Activated CD4-positive, alpha-beta T cell treated with anti-CD3 and anti-CD28 coated beads for 1 hour (primary cell): ENCODE measurements around the gene TLE2.
A peak's percentile ranks its signal among the peaks of the same experiment; 100 is the strongest.
"Not testable (repeated sequence)": the region's sequence is repeated elsewhere in the genome, so short reads cannot be mapped to it uniquely, and the experiment has no call there.

Source experiments
- DNase-seq: peaks from one replicate; pipeline ENCODE4 v3.0.0-alpha.2; 2020

The TLE2 gene

DNA sequence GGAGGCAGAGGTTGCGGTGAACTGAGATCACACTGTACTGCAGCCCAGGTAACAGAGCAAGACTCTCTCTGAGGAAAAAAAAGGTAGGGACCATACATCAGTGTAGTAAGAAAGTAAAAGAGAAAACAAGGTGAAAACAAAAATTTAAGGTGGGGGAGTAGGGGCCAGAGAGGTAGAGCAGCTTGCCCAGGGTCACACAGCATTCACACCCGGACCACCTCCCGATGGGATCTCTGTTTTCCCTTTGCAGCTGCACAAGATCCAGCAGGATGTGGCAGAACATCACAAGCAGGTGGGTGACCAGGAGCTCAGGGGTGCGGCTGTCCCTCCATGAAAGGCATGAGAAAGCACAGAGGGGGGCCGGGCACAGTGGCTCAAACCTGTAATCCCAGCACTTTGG lies 47.2 kb downstream of the TLE2 start:
- DNase-seq, result no peak

DNA sequence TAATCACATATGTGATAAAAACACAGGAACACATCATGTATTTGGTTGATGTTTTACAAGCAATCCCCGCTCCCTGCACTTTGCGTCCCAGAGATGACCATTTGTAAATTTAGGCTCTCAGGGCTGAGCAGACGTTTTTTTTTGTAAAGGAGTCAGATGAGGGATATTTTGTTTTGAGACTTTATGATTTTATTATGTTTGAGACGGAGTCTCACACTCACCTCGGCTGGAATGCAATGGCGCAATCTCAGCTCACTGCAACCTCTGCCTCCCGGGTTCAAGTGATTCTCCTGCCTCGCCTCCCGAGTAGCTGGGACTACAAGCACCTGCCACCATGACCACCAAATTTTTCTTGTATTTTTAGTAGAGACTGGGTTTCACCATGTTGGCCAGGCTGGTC lies 50.3 kb downstream of the TLE2 start:
- no peak for DNase-seq

DNA sequence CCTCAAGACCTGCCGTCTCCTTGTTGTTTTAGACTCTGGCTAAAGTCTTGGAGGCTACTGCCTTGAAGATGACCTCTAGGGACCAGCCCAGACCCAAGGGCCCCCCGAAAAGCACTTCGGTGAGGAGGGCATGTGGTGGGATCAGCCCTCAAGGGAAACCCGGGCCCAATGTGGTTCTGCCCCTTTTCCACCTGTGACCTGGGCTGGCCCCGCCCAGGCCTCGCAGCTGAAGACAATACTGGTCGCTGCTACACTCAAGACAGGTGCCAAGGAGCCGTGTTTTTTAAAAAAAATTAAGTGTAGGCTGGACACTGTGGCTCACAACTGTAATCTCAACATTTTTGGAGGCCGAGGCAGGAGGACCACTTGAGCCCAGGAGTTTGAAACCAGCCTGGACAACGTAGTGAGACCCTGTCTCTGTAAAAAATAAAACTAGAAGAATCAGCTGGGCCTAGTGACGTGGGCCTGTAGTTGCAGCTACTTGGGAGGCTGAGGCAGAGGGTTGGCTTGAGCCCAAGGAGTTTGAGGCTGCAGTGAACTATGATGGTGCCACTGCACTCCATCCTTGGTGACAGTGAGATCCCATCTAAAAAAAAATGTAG lies 50.8 kb downstream of the TLE2 start:
- DNase-seq, result no peak

DNA sequence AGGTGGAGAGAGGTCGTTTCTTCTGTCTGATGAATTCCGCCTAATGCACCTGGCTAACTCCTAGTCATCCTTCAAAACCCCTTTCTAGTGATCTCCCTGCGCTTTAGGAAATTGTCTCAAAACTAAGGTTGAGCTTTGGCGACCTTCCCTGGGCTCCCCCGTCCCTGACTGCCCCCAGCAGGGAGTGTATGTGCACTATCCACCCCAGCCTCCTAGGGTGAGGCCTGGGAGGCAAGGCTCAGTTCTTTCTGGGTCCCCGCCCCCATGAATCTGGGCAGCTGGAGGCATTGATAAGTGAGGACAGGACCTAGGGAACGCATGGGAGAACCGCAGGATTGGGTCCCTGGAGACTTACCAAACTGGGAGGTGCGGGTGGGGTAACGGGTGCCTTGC lies 51.3 kb downstream of the TLE2 start:
- DNase-seq, result no peak

DNA sequence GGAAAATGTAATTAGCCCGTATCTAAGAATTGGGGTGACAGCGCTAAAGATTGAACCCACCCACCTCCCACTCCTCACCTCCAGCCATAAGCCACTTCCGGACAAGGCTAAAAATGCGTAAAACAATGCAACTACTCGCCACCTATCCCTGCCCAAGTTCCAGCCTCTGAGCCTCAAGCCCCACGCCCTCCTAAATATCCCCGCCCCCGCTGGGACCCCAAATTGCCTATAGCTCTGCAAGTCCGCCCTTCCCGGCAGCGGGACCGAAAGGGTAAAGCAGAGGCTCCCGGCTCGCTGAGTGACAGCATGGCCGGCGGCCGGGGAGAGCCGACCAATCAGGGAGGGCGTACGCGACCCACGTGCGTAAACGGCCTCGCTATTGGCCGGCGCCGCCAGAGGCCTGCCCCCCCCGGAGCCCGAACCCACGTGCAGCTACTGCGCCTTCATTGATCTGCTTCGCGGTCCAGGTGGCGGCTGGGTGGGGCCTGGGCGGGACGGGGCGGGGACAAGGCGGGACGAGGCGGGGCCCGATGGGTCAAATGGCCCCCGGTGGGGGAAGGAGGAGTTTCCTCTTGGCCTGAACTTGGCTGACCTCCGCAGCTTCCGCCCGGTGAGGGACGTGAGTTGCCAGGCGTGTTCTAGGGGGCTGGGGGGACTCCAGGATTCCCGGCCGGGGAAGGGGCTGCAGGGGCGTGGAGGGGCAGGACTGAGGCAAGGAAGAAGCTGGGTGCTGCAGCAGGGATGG lies 51.9 kb downstream of the TLE2 start, which contains the start of gene TLE6:
Gene TLE6 (plus strand): TSS at position 564 of the 745 bp plus-strand sequence. CDS start 670 bp downstream, outside the sequence.
- peak; percentile 88 for DNase-seq

DNA sequence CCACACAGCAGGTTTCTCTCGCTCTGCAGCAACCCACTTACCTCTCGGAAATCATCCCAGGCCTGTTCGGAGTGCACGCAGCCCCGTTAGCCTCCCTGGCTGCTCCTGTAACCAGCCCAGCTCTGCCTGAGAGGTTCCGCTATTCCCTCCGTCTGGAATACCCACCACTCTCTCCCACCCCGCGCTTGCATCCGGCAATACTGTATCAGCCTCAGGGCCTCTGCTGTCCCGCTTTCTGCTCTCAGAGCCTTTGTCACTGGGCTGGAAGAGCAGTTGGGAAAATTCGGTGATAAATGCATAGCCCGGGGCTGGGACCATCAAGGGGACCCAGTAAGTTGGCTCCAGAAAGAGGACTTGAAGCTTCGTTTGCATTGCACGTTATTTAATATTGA lies 52.5 kb downstream of the TLE2 start:
- no peak for DNase-seq

DNA sequence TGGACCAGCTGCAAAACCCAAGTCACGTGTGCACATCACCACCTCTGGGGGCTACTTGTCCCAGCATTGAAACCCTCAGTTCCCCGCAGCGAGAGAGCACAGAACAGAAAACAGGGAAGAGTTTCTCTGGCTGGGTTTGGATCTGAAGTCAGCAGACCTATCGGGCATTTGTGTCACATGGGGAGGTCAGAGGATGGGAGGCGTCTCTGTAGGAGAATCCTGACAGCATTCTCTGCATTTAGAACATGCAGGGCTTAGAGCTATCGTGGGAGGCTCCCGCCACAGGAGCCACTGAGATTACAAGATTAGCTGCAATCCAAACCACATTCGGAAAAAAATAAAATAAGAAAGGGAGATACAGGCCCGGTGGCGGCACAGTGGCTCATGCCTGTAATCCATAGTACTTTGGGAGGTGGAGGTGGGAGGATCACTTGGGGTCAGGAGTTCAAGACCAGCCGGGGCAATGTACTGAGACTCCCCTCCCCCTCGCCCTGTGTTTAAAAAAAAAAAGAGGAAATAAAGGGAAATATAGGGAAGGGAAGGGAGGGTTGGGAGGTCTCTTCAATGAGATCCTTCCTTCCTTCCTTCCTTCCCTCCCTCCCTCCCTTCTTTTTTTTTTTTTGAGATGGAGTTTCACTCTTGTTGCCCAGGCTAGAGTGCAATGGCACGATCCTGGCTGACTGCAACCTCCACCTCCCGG lies 54.6 kb downstream of the TLE2 start:
- no peak for DNase-seq

DNA sequence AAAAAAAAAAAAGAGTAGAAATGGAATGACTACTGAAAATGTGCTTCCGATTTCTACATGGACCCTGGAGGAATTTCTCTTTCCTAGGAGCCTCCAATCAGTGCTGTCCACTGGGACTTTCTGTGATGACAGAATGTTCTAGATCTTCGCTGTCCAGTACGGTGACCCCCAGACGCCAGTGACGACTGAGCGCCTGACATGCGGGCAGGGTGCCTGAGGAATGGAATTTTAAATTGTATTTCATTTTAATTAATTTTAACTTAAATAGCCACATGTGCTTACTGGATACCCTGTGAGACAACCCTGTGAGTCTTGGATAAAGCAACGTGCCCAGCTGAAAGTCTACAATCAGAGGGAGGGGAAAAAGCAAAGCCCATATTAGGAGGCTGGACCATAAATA lies 55.9 kb downstream of the TLE2 start:
- no peak for DNase-seq

DNA sequence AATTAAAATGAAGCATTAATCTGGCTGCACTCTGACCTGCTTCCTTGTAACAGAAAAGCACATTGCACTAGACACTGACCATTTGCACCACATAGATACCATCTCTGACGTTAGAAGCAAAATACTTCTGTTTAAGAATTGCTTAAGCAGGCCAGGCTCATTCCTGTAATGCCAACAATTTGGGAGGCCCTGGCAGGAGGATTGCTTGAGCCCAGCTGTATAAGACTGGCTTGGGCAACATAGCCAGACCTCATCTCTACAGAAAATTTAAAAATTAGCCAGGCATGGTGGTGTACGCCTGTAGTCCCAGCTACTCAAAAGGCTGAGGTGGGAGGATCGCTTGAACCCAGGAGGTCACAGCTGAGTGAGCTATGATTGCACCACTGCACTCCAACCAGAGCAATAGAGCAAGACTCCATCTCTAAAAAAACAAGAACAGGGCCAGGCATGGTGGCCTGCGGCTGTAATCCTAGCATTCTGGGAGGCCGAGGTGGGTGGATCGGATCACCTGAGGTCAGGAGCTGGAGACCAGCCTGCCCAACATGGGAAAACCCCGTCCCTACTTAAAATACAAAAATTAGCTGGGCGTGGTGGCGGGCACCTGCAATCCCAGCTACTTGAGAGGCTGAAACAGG lies 58.8 kb downstream of the TLE2 start:
- DNase-seq, result no peak

DNA sequence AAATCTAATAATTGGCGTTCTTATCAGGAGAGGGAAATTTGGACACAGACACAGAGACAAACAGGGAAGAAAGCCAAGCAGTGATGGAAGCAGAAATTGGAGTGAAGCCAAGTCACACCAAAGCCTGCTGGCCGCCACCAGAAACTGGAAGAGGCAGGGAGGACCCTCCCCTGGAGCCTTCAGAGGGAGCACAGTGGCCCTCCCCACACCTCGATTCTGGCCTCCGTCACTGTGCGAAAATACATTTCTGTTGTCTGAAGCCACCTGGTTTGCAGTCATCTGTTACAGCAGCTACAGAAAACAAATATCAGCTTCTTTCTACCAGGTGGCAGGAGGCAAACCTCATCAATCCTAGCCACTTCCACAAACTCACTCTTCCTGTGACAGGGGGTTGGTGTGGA lies 60.0 kb downstream of the TLE2 start:
- DNase-seq, result no peak

DNA sequence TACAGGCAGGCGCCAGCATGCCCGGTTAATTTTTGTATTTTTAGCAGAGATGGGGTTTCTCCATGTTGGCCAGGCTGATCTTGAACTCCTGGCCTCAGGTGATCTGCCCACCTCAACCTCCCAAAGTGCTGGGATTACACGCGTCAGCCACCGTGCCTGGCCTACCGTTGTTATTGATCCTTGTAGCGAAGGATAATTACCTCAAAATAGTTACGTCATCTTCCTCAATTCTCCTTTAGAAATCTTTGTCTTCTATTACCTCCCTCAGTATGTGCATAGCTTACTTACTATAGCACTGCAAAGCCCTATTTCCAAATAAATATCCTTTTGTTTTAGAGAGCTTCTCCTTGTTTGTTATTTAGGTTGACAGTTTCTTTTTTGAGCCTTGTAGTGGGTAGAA lies 61.1 kb downstream of the TLE2 start:
- DNase-seq, result no peak

DNA sequence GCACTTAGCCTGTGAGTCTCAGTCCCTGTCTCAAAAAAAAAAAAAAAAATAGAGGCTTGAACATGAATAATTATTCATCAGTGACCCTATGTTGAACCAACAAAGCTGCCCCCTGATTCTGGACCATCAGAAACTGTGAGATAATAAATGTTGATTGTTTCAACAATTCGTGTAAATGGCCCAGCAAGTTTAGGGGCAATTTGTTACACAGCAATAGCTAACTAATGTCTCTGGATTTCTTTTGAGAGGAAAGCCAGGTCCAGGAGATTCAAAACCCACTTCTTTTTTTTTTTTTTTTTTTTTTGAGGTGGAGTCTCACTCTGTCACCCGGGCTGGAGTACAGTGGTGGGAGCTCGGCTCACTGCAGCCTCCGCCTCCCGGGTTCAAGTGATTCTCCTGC lies 64.2 kb downstream of the TLE2 start:
- DNase-seq, result no peak

DNA sequence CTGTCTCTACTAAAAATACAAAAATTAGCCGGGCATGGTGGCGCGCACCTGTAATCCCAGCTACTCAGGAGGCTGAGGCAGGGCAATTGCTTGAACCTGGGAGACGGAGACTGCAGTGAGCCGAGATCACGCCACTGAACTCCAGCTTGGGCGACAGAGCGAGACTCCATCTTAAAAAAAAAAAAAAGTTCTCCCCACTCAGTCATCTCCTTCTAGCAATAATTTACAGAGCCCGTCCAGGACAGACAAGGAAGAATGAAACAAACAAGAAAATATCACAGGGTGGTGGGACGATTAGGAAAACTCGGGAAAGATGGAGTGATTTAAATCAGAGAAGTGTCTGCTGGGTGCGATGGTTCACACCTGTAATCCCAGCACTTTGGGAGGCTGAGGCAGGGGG lies 65.4 kb downstream of the TLE2 start:
- not testable (repeated sequence) for DNase-seq

DNA sequence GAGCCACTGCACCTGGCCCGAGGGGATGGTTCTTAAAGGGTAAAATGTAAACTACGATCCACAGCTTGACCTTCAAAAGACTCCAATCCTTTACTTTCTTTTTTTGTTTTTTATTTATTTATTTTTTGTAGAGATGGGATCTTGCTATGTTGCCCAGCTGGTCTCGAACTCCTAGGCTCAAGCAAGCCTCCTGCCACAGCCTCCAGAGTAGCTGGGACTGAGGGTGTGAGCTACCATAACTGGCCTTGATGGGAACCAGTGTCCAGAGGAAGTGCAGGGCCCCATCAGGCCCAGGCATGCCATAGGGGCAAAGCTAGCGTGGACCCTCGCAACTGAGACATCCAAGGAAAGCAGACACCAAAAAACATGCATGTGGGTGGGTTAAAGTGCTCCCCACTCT lies 66.0 kb downstream of the TLE2 start:
- DNase-seq, result no peak

DNA sequence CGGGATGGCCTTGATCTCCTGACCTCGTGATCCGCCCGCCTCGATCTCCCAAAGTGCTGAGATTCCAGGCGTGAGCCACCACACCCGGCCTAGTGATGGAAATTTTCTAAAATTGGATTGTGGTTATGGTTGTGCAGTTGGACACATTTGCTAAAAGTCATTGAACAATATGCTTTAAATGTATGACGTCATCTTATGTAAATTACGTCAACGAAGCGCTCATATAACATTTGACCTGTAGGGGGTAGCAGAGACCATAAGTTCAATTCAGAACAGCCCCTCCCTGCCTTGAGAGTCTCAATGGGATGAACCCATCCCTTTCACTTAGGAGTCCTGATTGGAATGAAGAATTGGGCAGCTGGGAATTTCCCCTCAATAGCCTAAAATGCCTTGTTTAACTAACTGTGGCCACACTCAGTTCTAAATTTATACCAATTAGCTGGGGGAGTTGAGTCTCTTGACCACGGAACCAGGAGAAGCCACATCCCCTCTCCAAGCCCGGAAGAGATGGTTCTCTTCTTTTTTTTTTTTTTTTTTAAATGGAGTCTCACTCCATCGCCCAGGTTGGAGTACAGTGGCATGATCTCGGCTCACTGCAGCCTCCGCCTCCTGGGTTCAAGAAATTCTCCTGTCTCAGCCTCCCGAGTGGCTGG lies 66.9 kb downstream of the TLE2 start:
- DNase-seq, result no peak

DNA sequence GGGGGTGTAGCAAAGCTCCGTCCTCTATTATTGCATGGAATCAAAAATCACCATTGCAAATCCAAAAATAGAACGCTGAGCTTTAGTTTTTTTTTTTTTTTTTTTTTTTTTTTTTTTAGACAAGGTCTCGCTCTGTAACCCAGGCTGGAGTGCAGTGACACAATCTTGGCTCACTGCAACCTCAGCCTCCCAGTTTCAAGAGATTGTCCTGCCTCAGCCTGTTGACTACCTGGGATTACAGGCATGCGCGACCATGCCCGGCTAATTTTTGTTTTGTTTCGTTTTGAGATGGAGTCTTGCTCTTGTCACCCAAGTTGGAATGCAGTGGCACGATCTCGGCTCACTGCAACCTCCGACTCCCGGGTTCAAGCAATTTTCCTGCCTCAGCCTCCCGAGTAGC lies 69.0 kb downstream of the TLE2 start:
- no peak for DNase-seq

DNA sequence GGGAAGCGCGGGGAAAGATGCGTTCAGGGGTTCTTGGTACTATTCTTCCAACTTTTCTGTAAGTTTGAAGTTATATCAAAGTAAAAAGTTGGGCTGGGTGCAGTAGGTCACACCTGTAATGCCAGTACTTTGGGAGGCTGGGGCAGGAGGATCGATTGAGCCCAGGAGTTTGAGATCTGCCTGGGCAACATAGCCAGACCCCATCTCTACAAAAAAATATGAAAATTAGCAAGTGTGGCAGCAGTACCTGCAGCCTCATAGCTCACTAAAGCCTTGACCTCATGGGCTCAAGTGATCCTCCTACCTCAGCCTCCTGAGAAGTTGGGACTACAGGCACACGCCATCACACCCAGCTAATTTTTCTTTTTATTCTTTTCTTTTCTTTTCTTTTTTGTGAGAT lies 71.9 kb downstream of the TLE2 start:
- DNase-seq, result no peak

DNA sequence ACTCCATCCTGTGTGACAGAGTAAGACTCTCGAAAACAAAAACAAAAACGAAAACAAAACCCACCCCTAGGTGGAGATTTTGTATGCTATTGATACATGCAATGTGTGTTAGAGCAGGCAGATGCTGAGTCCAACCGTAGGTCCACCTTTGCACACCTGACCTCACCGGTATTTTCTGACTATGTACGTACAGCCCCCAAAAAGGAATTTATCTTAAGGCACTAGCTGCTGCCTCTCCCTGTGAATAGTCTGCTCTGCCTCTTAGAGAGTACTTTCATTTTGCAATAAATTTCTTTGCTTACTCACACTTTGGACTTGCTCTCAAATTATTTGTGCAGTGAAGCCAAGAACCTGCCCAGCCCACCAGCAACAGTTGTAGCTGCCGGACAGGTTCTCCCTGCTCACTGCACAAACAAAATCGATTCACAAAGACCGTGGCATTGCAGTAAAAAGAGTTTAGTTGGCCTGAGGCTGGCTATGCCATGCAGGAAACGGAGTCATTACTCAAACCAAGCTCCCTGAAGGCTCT lies 76.1 kb downstream of the TLE2 start:
- DNase-seq, result no peak

DNA sequence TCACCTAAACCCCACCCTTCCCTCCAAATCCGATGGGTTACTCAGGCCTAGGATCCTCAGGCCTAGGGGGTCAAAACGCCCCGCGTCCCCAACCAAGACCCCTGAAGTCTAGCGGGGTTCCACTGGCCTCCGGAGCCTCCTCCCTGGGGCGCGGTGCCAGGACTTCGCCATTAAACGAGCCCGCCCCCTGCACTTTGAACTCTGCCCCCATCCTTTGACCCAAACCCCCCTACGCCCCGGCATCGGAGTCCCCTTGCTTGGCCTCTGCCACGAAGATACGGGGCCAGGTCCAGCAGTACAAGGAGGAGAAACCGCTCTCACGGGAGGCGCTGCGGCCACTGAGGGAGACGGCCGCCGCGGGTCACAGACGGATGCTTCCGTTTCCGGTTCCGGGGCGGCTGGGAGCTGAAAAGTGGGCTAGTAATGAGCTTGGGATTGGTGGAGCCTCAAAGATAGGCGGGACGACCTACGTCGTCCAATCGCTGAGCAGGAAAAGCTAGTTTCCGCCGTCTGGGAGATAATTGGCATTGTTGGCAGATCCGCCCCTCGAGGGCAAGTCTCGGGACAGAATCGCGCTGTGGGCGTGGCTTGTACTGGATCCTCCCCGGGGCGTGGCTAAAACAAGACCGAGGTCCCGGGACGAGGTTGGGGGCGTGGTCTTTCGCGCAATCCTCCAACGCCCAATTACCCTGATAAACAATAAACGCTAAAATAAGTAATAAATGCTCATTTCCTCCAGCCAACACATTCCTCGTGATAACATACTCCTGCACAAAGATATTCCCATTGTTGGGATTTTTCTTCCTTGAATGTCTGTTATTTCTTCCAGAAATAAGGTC lies 78.6 kb downstream of the TLE2 start:
- DNase-seq, result peak; percentile 100

DNA sequence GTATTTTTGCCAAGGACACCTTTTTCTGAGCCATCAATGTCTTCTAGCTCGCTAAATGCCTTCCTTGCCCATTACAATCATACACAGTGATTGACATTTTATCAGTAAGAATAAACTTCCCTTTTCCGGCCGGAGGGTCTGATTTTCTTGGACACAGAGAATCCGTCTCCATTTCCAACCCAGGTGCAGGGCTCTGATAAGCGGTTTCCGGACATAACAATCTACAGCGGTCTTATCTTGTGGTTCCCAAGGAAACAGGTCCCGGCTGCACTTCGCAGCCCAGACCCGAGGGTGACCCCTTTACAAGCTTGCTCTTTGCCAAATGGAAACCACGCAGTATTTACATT lies 79.2 kb downstream of the TLE2 start:
- no peak for DNase-seq
